ENCODE results near the gene FBXO3. TPM values are rescaled to one million over a fixed set of nuclear protein-coding genes. Genes with fewer than 3 reads are reported as not detected.
"Not testable (repeated sequence)": the region's sequence is repeated elsewhere in the genome, so short reads cannot be mapped to it uniquely, and the experiment has no call there.

Gene FBXO3
- total RNA-seq, 1 donor from 2014 or later = 39.1 TPM

DNA sequence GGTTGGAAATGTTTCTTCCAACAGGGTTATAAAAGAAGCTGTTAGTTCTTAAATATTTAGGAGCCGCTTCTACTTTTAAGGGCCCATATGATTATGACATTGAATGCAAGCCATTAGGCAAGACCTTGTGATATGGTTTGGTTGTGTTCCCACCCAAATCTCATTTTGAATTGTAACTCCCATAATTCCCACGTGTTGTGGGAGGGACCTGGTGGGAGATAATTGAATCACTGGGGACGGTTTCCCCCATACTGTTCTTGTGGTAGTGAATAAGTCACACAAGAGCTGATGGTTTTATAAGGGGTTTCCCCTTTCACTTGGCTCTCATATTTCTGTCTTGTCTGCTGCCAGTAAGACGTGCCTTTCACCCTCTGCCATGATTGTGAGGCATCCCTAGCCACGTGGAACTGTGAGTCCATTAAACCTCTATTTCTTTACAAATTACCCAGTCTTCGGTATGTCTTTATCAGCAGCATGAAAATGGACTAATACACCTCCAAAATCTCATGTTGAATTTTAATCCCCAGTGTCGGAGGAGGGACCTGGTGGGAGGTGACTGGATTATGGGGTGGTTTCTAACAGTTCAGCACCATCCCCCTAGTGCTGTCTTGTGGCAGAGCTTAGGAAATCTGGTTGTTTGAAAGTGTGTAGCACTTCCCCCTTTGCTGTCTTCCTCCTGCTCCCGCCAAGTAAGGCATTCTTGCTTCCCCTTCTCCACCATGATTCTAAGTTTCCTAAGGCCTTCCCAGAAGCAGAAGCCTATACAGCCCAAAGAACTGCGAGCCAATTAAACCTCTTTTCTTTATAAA, 42.4 kb downstream of the FBXO3 start:
- H3K27ac ChIP-seq (ENCODE audit: low read depth, low read length) = peak overlapping the region; percentile 51
- H3K4me3 ChIP-seq (ENCODE audit: low read length in 3 of 3) = peak overlapping the region in 2 of 3 donors; percentile 27 to 38
- no peaks in the 10 kb centered on the region for H3K27me3 ChIP-seq (ENCODE audit: control insufficient read depth in 3 of 3, insufficient read depth in 3 of 3, low read length in 3 of 3)
- H3K9me3 ChIP-seq (ENCODE audit: control insufficient read depth in 3 of 3, low read length in 3 of 3) = no peaks in the 10 kb centered on the region
- peak overlapping the region in 1 of 3 donors; percentile 3 for H3K9ac ChIP-seq (ENCODE audit: low read depth in 1 of 3, low read length in 3 of 3)
- peaks cover 4 to 11% (median 11%) of the 10 kb centered on the region in 3 donors for H3K36me3 ChIP-seq (ENCODE audit: control insufficient read depth in 3 of 3, insufficient read depth in 3 of 3, low read length in 3 of 3)
- peaks cover 32 to 54% (median 46%) of the 10 kb centered on the region in 3 donors for H3K4me1 ChIP-seq (ENCODE audit: control insufficient read depth in 3 of 3, insufficient read depth in 3 of 3, low read length in 3 of 3)

DNA sequence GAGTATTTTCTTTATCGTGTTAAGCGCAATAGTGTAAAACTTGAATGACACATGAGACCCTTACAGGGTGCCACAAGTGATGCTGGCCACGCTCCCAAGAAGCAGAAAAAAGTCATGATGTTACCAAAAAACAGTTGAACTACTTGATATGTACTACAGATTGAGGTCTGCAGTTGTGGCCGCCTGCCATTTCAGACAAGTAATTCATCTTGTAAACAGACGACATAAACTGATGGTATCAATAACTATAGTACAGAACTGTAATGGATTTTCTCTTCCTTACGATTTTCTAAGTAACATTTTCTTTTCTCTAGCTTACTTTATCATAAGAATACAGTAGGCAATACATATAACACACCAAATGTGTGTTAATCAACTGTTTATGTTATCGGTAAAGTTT, 43.6 kb downstream of the FBXO3 start:
- peaks cover 4 to 11% (median 11%) of the 10 kb centered on the region in 3 donors for H3K36me3 ChIP-seq (ENCODE audit: control insufficient read depth in 3 of 3, insufficient read depth in 3 of 3, low read length in 3 of 3)
- no peaks in the 10 kb centered on the region for H3K27me3 ChIP-seq (ENCODE audit: control insufficient read depth in 3 of 3, insufficient read depth in 3 of 3, low read length in 3 of 3)
- H3K4me3 ChIP-seq (ENCODE audit: low read length in 3 of 3) = peak overlapping the region in 1 of 3 donors; percentile 17
- peaks cover 26 to 51% (median 42%) of the 10 kb centered on the region in 3 donors for H3K4me1 ChIP-seq (ENCODE audit: control insufficient read depth in 3 of 3, insufficient read depth in 3 of 3, low read length in 3 of 3)
- H3K27ac ChIP-seq (ENCODE audit: low read depth, low read length) = no peak overlapping the region
- peak overlapping the region in 2 of 3 donors; percentile 33 to 35 for H3K9ac ChIP-seq (ENCODE audit: low read depth in 1 of 3, low read length in 3 of 3)
- H3K9me3 ChIP-seq (ENCODE audit: control insufficient read depth in 3 of 3, low read length in 3 of 3) = no peaks in the 10 kb centered on the region

DNA sequence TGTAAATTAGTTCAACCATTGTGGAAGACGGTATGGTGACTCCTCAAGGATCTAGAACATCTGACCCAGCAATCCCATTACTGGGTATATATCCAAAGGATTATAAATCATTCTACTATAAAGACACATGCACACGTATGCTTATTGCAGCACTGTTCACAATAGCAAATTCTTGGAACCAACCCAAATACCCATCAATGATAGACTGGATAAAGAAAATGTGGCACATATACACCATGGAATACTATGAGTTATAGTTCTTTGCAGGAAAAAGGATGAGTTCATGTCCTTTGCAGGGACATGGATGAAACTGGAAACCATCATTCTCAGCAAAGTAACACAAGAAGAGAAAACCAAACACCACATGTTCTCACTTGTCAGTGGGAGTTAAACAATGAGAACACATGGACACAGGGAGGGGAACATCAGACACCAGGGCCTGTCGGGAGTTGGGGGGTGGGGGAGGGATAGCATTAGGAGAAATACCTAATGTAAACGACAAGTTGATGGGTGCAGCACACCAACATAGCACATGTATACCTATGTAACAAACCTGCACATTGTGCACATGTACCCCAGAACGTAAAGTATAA, 45.2 kb downstream of the FBXO3 start:
- not testable (repeated sequence) for H3K27me3 ChIP-seq (ENCODE audit: control insufficient read depth in 3 of 3, insufficient read depth in 3 of 3, low read length in 3 of 3); H3K9me3 ChIP-seq (ENCODE audit: control insufficient read depth in 3 of 3, low read length in 3 of 3); H3K4me3 ChIP-seq (ENCODE audit: low read length in 3 of 3); H3K27ac ChIP-seq (ENCODE audit: low read depth, low read length); H3K9ac ChIP-seq (ENCODE audit: low read depth in 1 of 3, low read length in 3 of 3)
- H3K36me3 ChIP-seq (ENCODE audit: control insufficient read depth in 3 of 3, insufficient read depth in 3 of 3, low read length in 3 of 3) = peaks cover 4 to 11% (median 11%) of the 10 kb centered on the region in 3 donors
- H3K4me1 ChIP-seq (ENCODE audit: control insufficient read depth in 3 of 3, insufficient read depth in 3 of 3, low read length in 3 of 3) = peaks cover 37 to 54% (median 53%) of the 10 kb centered on the region in 3 donors

DNA sequence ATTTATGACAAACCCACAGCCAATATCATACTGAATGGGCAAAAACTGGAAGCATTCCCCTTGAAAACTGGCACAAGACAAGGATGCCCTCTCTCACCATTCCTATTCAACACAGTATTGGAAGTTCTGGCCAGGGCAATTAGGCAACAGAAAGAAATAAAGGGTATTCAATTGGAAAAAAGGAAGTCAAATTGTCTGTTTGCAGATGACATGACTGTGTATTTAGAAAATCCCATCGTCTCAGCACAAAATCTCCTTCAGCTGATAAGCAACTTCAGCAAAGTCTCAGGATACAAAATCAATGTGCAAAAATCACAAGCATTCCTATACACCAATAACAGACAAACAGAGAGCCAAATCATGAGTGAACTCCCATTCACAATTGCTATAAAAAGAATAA, 46.8 kb downstream of the FBXO3 start:
- not testable (repeated sequence) for H3K36me3 ChIP-seq (ENCODE audit: control insufficient read depth in 3 of 3, insufficient read depth in 3 of 3, low read length in 3 of 3); H3K27me3 ChIP-seq (ENCODE audit: control insufficient read depth in 3 of 3, insufficient read depth in 3 of 3, low read length in 3 of 3); H3K4me3 ChIP-seq (ENCODE audit: low read length in 3 of 3); H3K27ac ChIP-seq (ENCODE audit: low read depth, low read length); H3K9ac ChIP-seq (ENCODE audit: low read depth in 1 of 3, low read length in 3 of 3); H3K9me3 ChIP-seq (ENCODE audit: control insufficient read depth in 3 of 3, low read length in 3 of 3)
- H3K4me1 ChIP-seq (ENCODE audit: control insufficient read depth in 3 of 3, insufficient read depth in 3 of 3, low read length in 3 of 3) = peaks cover 48 to 58% (median 55%) of the 10 kb centered on the region in 3 donors

GRCh38 chr11:33725496-33725895, 48.8 kb downstream of the FBXO3 start:
- Histone ChIP-seq H3K9ac (ENCODE audit: low read depth in 1 of 3, low read length in 3 of 3) (no peak overlapping the region), H3K4me1 (ENCODE audit: control insufficient read depth in 3 of 3, insufficient read depth in 3 of 3, low read length in 3 of 3) (peaks cover 54 to 59% (median 58%) of the 10 kb centered on the region in 3 donors), H3K9me3 (ENCODE audit: control insufficient read depth in 3 of 3, low read length in 3 of 3) (no peaks in the 10 kb centered on the region), H3K27ac (ENCODE audit: low read depth, low read length) (peak overlapping the region; percentile 94), H3K36me3 (ENCODE audit: control insufficient read depth in 3 of 3, insufficient read depth in 3 of 3, low read length in 3 of 3) (peaks cover 3 to 7% (median 3%) of the 10 kb centered on the region in 3 donors), H3K27me3 (ENCODE audit: control insufficient read depth in 3 of 3, insufficient read depth in 3 of 3, low read length in 3 of 3) (no peaks in the 10 kb centered on the region), H3K4me3 (ENCODE audit: low read length in 3 of 3) (no peak overlapping the region)

GRCh38 chr11:33724644-33725035, 49.7 kb downstream of the FBXO3 start:
- Histone ChIP-seq H3K27ac (ENCODE audit: low read depth, low read length) (peak overlapping the region; percentile 94), H3K4me3 (ENCODE audit: low read length in 3 of 3) (peak overlapping the region in 2 of 3 donors; percentile 3 to 52), H3K36me3 (ENCODE audit: control insufficient read depth in 3 of 3, insufficient read depth in 3 of 3, low read length in 3 of 3) (peaks cover 10 to 11% (median 11%) of the 10 kb centered on the region in 3 donors), H3K27me3 (ENCODE audit: control insufficient read depth in 3 of 3, insufficient read depth in 3 of 3, low read length in 3 of 3) (no peaks in the 10 kb centered on the region), H3K9ac (ENCODE audit: low read depth in 1 of 3, low read length in 3 of 3) (peak overlapping the region in 2 of 3 donors; percentile 25 to 54), H3K9me3 (ENCODE audit: control insufficient read depth in 3 of 3, low read length in 3 of 3) (no peaks in the 10 kb centered on the region), H3K4me1 (ENCODE audit: control insufficient read depth in 3 of 3, insufficient read depth in 3 of 3, low read length in 3 of 3) (peaks cover 56 to 63% (median 60%) of the 10 kb centered on the region in 3 donors)

DNA sequence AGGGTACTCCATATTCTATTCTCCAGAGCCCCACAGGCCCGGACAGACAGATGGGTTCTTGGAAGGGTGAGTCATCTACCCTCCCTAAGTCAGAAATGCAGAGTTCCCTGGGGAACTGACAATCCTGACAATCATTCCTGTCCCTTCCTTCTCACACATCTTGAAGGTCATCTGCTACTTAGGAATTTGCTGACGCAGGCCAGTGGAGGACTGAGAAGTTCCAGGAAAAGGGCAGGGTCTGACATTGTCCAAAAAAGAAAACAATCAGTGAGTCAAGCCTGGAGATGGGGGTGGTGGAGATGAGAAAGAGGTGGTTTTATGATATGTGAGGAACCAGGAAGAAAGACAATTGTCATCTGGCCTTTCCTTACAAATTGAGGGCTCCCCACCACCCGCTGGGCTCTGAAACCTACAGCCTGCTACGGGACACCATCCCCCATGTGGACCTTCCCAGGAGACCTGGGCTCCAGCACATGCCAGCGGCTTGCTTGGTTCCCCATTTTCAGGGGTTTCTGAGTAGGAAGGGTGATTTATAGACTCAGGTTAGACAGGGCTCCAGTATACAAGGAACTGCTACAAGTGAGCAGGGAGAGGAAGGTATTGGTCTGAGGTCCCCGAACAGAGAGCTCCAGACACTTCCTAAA, 51.0 kb downstream of the FBXO3 start:
- Histone ChIP-seq H3K36me3 (ENCODE audit: control insufficient read depth in 3 of 3, insufficient read depth in 3 of 3, low read length in 3 of 3) (peaks cover 17 to 21% (median 20%) of the 10 kb centered on the region in 3 donors), H3K4me3 (ENCODE audit: low read length in 3 of 3) (peak overlapping the region; percentile 38 to 59 (median 44)), H3K9ac (ENCODE audit: low read depth in 1 of 3, low read length in 3 of 3) (peak overlapping the region; percentile 34 to 63 (median 52)), H3K27me3 (ENCODE audit: control insufficient read depth in 3 of 3, insufficient read depth in 3 of 3, low read length in 3 of 3) (no peaks in the 10 kb centered on the region), H3K4me1 (ENCODE audit: control insufficient read depth in 3 of 3, insufficient read depth in 3 of 3, low read length in 3 of 3) (peaks cover 69 to 71% (median 70%) of the 10 kb centered on the region in 3 donors), H3K9me3 (ENCODE audit: control insufficient read depth in 3 of 3, low read length in 3 of 3) (no peaks in the 10 kb centered on the region), H3K27ac (ENCODE audit: low read depth, low read length) (peak overlapping the region; percentile 94)

GRCh38 chr11:33722590-33723234, 51.6 kb downstream of the FBXO3 start:
- Histone ChIP-seq H3K27me3 (ENCODE audit: control insufficient read depth in 3 of 3, insufficient read depth in 3 of 3, low read length in 3 of 3) (no peaks in the 10 kb centered on the region), H3K27ac (ENCODE audit: low read depth, low read length) (peak overlapping the region; percentile 94), H3K4me3 (ENCODE audit: low read length in 3 of 3) (peak overlapping the region; percentile 38 to 59 (median 44)), H3K36me3 (ENCODE audit: control insufficient read depth in 3 of 3, insufficient read depth in 3 of 3, low read length in 3 of 3) (peaks cover 17 to 21% (median 20%) of the 10 kb centered on the region in 3 donors), H3K9ac (ENCODE audit: low read depth in 1 of 3, low read length in 3 of 3) (peak overlapping the region; percentile 35 to 63 (median 52)), H3K9me3 (ENCODE audit: control insufficient read depth in 3 of 3, low read length in 3 of 3) (no peaks in the 10 kb centered on the region), H3K4me1 (ENCODE audit: control insufficient read depth in 3 of 3, insufficient read depth in 3 of 3, low read length in 3 of 3) (peaks cover 72 to 73% (median 72%) of the 10 kb centered on the region in 3 donors)

DNA sequence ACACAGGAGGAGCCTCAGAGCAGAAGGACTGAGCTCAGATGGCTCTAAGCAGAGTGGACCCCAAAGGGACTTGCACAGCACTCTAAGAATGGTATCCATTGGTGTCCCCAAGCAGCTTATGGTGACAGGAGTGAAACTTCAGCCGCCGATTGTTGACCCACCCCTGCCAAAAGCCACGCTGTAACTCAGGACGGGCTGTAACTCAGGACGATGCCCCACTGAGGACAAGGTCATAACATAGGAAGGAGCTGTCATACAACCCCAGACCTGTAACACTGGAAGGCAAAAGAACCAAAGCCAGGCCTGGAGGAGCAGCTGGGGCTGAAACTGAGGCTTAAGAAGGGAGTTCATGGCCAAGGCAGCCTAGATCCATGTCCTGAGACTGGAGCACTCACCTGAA, 52.3 kb downstream of the FBXO3 start:
- Histone ChIP-seq H3K4me1 (ENCODE audit: control insufficient read depth in 3 of 3, insufficient read depth in 3 of 3, low read length in 3 of 3) (peaks cover 78 to 79% (median 78%) of the 10 kb centered on the region in 3 donors), H3K36me3 (ENCODE audit: control insufficient read depth in 3 of 3, insufficient read depth in 3 of 3, low read length in 3 of 3) (peaks cover 23 to 27% (median 25%) of the 10 kb centered on the region in 3 donors), H3K27me3 (ENCODE audit: control insufficient read depth in 3 of 3, insufficient read depth in 3 of 3, low read length in 3 of 3) (no peaks in the 10 kb centered on the region), H3K9ac (ENCODE audit: low read depth in 1 of 3, low read length in 3 of 3) (peak overlapping the region; percentile 35 to 63 (median 52)), H3K4me3 (ENCODE audit: low read length in 3 of 3) (peak overlapping the region in 2 of 3 donors; percentile 38 to 59), H3K9me3 (ENCODE audit: control insufficient read depth in 3 of 3, low read length in 3 of 3) (no peaks in the 10 kb centered on the region), H3K27ac (ENCODE audit: low read depth, low read length) (peak overlapping the region; percentile 94)
